ENCODE results near the gene EXD3. TPM values are rescaled to one million over a fixed set of nuclear protein-coding genes. Genes with fewer than 3 reads are reported as not detected.
"Not testable (repeated sequence)": the region's sequence is repeated elsewhere in the genome, so short reads cannot be mapped to it uniquely, and the experiment has no call there.

EXD3 gene
- total RNA-seq, 1 donor from 2014 or later = 10.8 TPM

GRCh38 chr9:137380171-137380570, 42.8 kb downstream of the EXD3 start:
- FAIRE-seq (no peak), DNase-seq (ENCODE audit: low read depth) (no peak)
- no peak for TF ChIP-seq CTCF (IDR thresholded peaks at IDR 0.05; ENCODE audit: insufficient read depth, low read length, severe bottlenecking)
- Histone ChIP-seq H3K4me3 (ENCODE audit: low read depth, low read length) (no peak overlapping the region), H3K36me3 (ENCODE audit: control insufficient read depth, insufficient read depth, low read length) (no peaks in the 10 kb centered on the region), H3K27me3 (ENCODE audit: control insufficient read depth, insufficient read depth, low read length) (no peaks in the 10 kb centered on the region)

GRCh38 chr9:137379761-137380161, 43.2 kb downstream of the EXD3 start:
- TF ChIP-seq CTCF (IDR thresholded peaks at IDR 0.05; ENCODE audit: insufficient read depth, low read length, severe bottlenecking) = no peak
- no peaks in the 10 kb centered on the region for H3K27me3 ChIP-seq (ENCODE audit: control insufficient read depth, insufficient read depth, low read length)
- DNase-seq (ENCODE audit: low read depth) (no peak), FAIRE-seq (no peak)
- no peaks in the 10 kb centered on the region for H3K36me3 ChIP-seq (ENCODE audit: control insufficient read depth, insufficient read depth, low read length)
- no peak overlapping the region for H3K4me3 ChIP-seq (ENCODE audit: low read depth, low read length)

- not testable (repeated sequence) for H3K4me3 ChIP-seq (ENCODE audit: low read depth, low read length); DNase-seq (ENCODE audit: low read depth); H3K36me3 ChIP-seq (ENCODE audit: control insufficient read depth, insufficient read depth, low read length); H3K27me3 ChIP-seq (ENCODE audit: control insufficient read depth, insufficient read depth, low read length)
- peak; percentile 77 for FAIRE-seq
These were observed 44.1 kb downstream of the EXD3 start for GRCh38 chr9:137378688-137379410.

GRCh38 chr9:137376386-137376785, 46.6 kb downstream of the EXD3 start:
- DNase-seq (ENCODE audit: low read depth) (no peak), FAIRE-seq (no peak)
- no peak for TF ChIP-seq CTCF (IDR thresholded peaks at IDR 0.05; ENCODE audit: insufficient read depth, low read length, severe bottlenecking)
- Histone ChIP-seq H3K36me3 (ENCODE audit: control insufficient read depth, insufficient read depth, low read length) (no peaks in the 10 kb centered on the region), H3K27me3 (ENCODE audit: control insufficient read depth, insufficient read depth, low read length) (no peaks in the 10 kb centered on the region), H3K4me3 (ENCODE audit: low read depth, low read length) (no peak overlapping the region)

GRCh38 chr9:137375321-137376058, 47.5 kb downstream of the EXD3 start:
- Histone ChIP-seq H3K4me3 (ENCODE audit: low read depth, low read length) (no peak overlapping the region), H3K36me3 (ENCODE audit: control insufficient read depth, insufficient read depth, low read length) (no peaks in the 10 kb centered on the region), H3K27me3 (ENCODE audit: control insufficient read depth, insufficient read depth, low read length) (no peaks in the 10 kb centered on the region)
- FAIRE-seq = no peak
- no peak for DNase-seq (ENCODE audit: low read depth)
- no peak for TF ChIP-seq CTCF (IDR thresholded peaks at IDR 0.05; ENCODE audit: insufficient read depth, low read length, severe bottlenecking)

GRCh38 chr9:137374131-137374845, 48.7 kb downstream of the EXD3 start:
- DNase-seq (ENCODE audit: low read depth) = no peak
- no peak for TF ChIP-seq CTCF (IDR thresholded peaks at IDR 0.05; ENCODE audit: insufficient read depth, low read length, severe bottlenecking)
- no peaks in the 10 kb centered on the region for H3K36me3 ChIP-seq (ENCODE audit: control insufficient read depth, insufficient read depth, low read length)
- FAIRE-seq = no peak
- no peaks in the 10 kb centered on the region for H3K27me3 ChIP-seq (ENCODE audit: control insufficient read depth, insufficient read depth, low read length)
- no peak overlapping the region for H3K4me3 ChIP-seq (ENCODE audit: low read depth, low read length)

Measured in bronchial epithelial cell (primary cell).